ENCODE measurements around the gene MIPOL1. TPM values are rescaled to one million over a fixed set of nuclear protein-coding genes. Genes with fewer than 3 reads are reported as not detected.

The MIPOL1 gene
- total RNA-seq, 1 donor from 2014 or later: 12.1 TPM

DNA sequence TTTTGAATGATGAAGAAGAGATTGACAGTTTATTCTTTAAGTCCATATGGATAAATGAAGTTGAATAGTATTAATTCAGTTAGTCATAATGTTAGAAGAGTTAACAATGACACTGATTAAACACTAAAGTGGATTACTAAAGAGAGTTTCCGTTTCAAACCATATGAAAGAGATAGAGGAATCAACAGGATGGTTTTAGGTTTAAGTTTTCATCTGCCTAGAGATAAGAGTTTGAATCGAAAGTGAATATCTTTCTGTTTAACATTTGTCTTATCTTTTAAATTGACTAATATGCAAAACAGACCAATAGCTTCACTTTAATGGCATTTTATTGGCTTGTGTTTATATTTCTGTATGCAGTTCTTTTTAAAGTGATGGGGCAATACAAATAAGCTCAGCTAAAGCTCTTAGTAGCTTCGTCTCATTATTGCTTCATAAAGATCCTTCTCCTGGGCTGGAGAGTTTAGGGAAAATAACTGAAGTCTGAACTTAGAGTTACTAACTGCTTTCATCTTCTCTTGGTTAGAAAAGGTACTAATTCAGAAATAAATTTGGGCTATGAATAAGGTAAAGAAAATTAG, 66.0 kb downstream of the MIPOL1 start:
- H3K4me1 Mint-ChIP-seq (ENCODE audit: unreplicated experiment): no peaks in the 10 kb centered on the region
- H3K36me3 Mint-ChIP-seq (ENCODE audit: low read depth, unreplicated experiment): no peaks in the 10 kb centered on the region
- no peak overlapping the region for H3K4me3 Mint-ChIP-seq (ENCODE audit: unreplicated experiment)
- no peaks in the 10 kb centered on the region for H3K9me3 Mint-ChIP-seq (ENCODE audit: unreplicated experiment)
- TF ChIP-seq, protein P1, sequence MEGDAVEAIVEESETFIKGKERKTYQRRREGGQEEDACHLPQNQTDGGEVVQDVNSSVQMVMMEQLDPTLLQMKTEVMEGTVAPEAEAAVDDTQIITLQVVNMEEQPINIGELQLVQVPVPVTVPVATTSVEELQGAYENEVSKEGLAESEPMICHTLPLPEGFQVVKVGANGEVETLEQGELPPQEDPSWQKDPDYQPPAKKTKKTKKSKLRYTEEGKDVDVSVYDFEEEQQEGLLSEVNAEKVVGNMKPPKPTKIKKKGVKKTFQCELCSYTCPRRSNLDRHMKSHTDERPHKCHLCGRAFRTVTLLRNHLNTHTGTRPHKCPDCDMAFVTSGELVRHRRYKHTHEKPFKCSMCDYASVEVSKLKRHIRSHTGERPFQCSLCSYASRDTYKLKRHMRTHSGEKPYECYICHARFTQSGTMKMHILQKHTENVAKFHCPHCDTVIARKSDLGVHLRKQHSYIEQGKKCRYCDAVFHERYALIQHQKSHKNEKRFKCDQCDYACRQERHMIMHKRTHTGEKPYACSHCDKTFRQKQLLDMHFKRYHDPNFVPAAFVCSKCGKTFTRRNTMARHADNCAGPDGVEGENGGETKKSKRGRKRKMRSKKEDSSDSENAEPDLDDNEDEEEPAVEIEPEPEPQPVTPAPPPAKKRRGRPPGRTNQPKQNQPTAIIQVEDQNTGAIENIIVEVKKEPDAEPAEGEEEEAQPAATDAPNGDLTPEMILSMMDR (IDR thresholded peaks at IDR 0.05; ENCODE audit: unreplicated experiment): no peak
- no peaks in the 10 kb centered on the region for H3K27me3 Mint-ChIP-seq (ENCODE audit: unreplicated experiment)
- no peak for DNase-seq (ENCODE audit: low spot score)
- H3K27ac Mint-ChIP-seq (ENCODE audit: unreplicated experiment): no peak overlapping the region

DNA sequence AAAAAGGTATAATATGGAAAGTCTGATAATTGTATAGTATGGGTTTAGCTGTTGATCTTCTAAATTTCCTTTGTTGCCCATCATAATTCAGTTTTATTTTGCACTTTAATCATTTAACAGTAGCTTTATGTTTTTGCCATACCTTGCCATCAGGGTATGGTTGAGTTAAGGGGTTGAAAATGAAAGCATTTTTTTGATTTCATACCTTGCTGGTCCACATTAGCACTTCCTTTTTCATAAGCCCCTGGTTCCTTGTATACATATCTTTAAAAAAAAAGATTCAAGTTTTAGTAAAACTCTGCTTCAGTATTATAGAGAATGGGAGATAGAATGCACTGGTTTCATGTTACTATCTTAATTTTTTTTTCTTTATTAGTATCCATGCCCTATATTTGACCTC, 71.1 kb downstream of the MIPOL1 start:
- H3K4me3 Mint-ChIP-seq (ENCODE audit: unreplicated experiment): no peak overlapping the region
- TF ChIP-seq, protein P1 (IDR thresholded peaks at IDR 0.05; ENCODE audit: unreplicated experiment): no peak
- no peaks in the 10 kb centered on the region for H3K27me3 Mint-ChIP-seq (ENCODE audit: unreplicated experiment)
- DNase-seq (ENCODE audit: low spot score): no peak
- H3K27ac Mint-ChIP-seq (ENCODE audit: unreplicated experiment): no peak overlapping the region
- H3K36me3 Mint-ChIP-seq (ENCODE audit: low read depth, unreplicated experiment): no peaks in the 10 kb centered on the region
- H3K9me3 Mint-ChIP-seq (ENCODE audit: unreplicated experiment): no peaks in the 10 kb centered on the region
- peaks cover 6% of the 10 kb centered on the region for H3K4me1 Mint-ChIP-seq (ENCODE audit: unreplicated experiment)

DNA sequence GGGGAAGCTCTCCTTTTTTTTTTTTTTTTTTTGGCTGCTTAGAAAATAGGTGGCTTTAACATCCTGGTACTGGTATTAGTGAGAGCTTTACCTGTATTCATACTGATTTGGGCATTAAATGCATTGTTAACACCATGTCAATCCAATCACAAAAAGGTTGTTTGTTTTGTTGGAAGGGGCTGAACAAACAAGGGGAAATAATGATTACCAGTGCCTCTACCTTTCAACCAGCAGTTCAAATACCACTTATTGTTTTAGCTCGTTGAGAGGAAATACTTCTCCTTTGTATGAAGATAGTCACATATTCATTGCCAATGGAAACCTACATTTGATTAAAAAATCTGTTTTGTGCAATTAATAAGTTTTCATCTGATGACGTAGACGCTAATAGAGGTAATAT, 72.9 kb downstream of the MIPOL1 start:
- Mint-ChIP-seq H3K36me3 (ENCODE audit: low read depth, unreplicated experiment) (no peaks in the 10 kb centered on the region), H3K27me3 (ENCODE audit: unreplicated experiment) (no peaks in the 10 kb centered on the region), H3K27ac (ENCODE audit: unreplicated experiment) (no peak overlapping the region), H3K4me1 (ENCODE audit: unreplicated experiment) (peaks cover 6% of the 10 kb centered on the region), H3K9me3 (ENCODE audit: unreplicated experiment) (no peaks in the 10 kb centered on the region), H3K4me3 (ENCODE audit: unreplicated experiment) (no peak overlapping the region)
- no peak for DNase-seq (ENCODE audit: low spot score)
- TF ChIP-seq, protein P1 (IDR thresholded peaks at IDR 0.05; ENCODE audit: unreplicated experiment): no peak

DNA sequence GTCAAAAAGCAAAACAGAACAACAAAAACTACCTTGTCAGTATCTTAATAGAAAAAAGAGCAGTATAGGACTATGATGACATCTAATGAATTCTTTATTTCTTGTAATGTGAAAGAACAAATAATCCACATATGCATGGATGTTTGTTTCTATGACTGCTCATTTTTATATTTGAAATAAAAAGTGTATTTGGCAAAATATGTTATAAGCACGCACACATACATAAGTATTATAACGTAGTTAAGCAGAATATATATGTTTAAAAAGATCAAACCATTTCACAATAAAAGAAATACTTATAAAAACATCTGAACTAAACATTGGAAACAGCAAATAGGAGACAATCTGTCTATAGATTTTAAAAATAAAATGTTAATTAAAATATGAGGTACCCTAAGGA, 74.8 kb downstream of the MIPOL1 start:
- peaks cover 6% of the 10 kb centered on the region for H3K4me1 Mint-ChIP-seq (ENCODE audit: unreplicated experiment)
- H3K9me3 Mint-ChIP-seq (ENCODE audit: unreplicated experiment): no peaks in the 10 kb centered on the region
- TF ChIP-seq, protein P1 (IDR thresholded peaks at IDR 0.05; ENCODE audit: unreplicated experiment): no peak
- no peaks in the 10 kb centered on the region for H3K27me3 Mint-ChIP-seq (ENCODE audit: unreplicated experiment)
- H3K36me3 Mint-ChIP-seq (ENCODE audit: low read depth, unreplicated experiment): no peaks in the 10 kb centered on the region
- no peak for DNase-seq (ENCODE audit: low spot score)
- H3K27ac Mint-ChIP-seq (ENCODE audit: unreplicated experiment): no peak overlapping the region
- H3K4me3 Mint-ChIP-seq (ENCODE audit: unreplicated experiment): no peak overlapping the region

GRCh38 chr14:37274652-37275051, 76.9 kb downstream of the MIPOL1 start:
- Mint-ChIP-seq H3K27me3 (ENCODE audit: unreplicated experiment) (no peaks in the 10 kb centered on the region), H3K36me3 (ENCODE audit: low read depth, unreplicated experiment) (no peaks in the 10 kb centered on the region), H3K27ac (ENCODE audit: unreplicated experiment) (no peak overlapping the region), H3K4me3 (ENCODE audit: unreplicated experiment) (no peak overlapping the region), H3K4me1 (ENCODE audit: unreplicated experiment) (peaks cover 6% of the 10 kb centered on the region), H3K9me3 (ENCODE audit: unreplicated experiment) (no peaks in the 10 kb centered on the region)
- TF ChIP-seq, protein P1 (IDR thresholded peaks at IDR 0.05; ENCODE audit: unreplicated experiment): no peak
- no peak for DNase-seq (ENCODE audit: low spot score)
